GM12891 (cell line): Measurements from ENCODE around the gene HGF.

Source experiments
- DNase-seq: peaks from one replicate; pipeline ENCODE4 v3.0.0; 2011; ENCODE audit warnings: low spot score; ENCODE audit not compliant: insufficient read length
- FAIRE-seq: peaks from 2 replicates; lab custom pipeline; 2011; peaks lifted over from hg19 to GRCh38; lab: Jason Lieb, UNC
- PAX5 ChIP-seq: IDR thresholded peaks from 2 replicates; pipeline ENCODE4 v1.6.1; 2011; ENCODE audit warnings: low read length, moderate library complexity, mild to moderate bottlenecking; ENCODE audit not compliant: insufficient read depth, severe bottlenecking
- POLR2A ChIP-seq: IDR thresholded peaks from 2 replicates; pipeline ENCODE4 v1.6.1; 2011; ENCODE audit warnings: low read depth, low read length, control low read depth
- POLR2AphosphoS5 ChIP-seq: IDR thresholded peaks from 2 replicates; pipeline ENCODE4 v1.6.1; 2011; ENCODE audit warnings: low read depth, low read length, control low read depth
- POU2F2 ChIP-seq: IDR thresholded peaks from 2 replicates; pipeline ENCODE4 v1.6.1; 2011; ENCODE audit warnings: low read depth, mild to moderate bottlenecking, control low read depth, low read length, moderate library complexity
- SPI1 ChIP-seq: IDR thresholded peaks from 2 replicates; pipeline ENCODE4 v1.6.1; 2011; ENCODE audit warnings: low read depth, low read length, control low read depth
- TAF1 ChIP-seq: IDR thresholded peaks from 2 replicates; pipeline ENCODE4 v1.6.1; 2011; ENCODE audit warnings: low read depth, low read length, control low read depth

HGF gene

GRCh38 chr7:81688622-81689411 lies 81.0 kb downstream of the HGF start:
- DNase-seq (no peak), FAIRE-seq (no peak)
- no peak for TF ChIP-seq TAF1
- no peak for TF ChIP-seq POU2F2
- TF ChIP-seq SPI1: no peak
- no peak for TF ChIP-seq PAX5
- no peak for TF ChIP-seq POLR2AphosphoS5

- DNase-seq: no peak
- no peak for TF ChIP-seq TAF1
- no peak for TF ChIP-seq POLR2AphosphoS5
- TF ChIP-seq SPI1: no peak
- TF ChIP-seq PAX5: no peak
- no peak for TF ChIP-seq POU2F2
- no peak for TF ChIP-seq POLR2A
- FAIRE-seq: no peak
These were observed 82.8 kb downstream of the HGF start for GRCh38 chr7:81687062-81687461.

- no peak for DNase-seq
- FAIRE-seq: no peak
These were observed 84.5 kb downstream of the HGF start for GRCh38 chr7:81685270-81685868.

GRCh38 chr7:81684514-81685269 lies 85.2 kb downstream of the HGF start:
- no peak for TF ChIP-seq PAX5
- TF ChIP-seq POU2F2: no peak
- no peak for TF ChIP-seq POLR2AphosphoS5
- no peak for TF ChIP-seq POLR2A
- TF ChIP-seq SPI1: no peak
- TF ChIP-seq TAF1: no peak
- DNase-seq (no peak), FAIRE-seq (no peak)

More at GRCh38 chr7:81685270-81685868, 84.5 kb downstream of the HGF start:
- no peak for TF ChIP-seq POLR2AphosphoS5
- TF ChIP-seq SPI1: no peak
- no peak for TF ChIP-seq POLR2A
- TF ChIP-seq POU2F2: no peak
- TF ChIP-seq PAX5: no peak
- no peak for TF ChIP-seq TAF1

- TF ChIP-seq POLR2A (no peak), POU2F2 (no peak), TAF1 (no peak), POLR2AphosphoS5 (no peak), SPI1 (no peak), PAX5 (no peak)
- DNase-seq (no peak), FAIRE-seq (no peak)
These were observed 85.8 kb downstream of the HGF start for GRCh38 chr7:81684033-81684432.

GRCh38 chr7:81682873-81683272 lies 87.0 kb downstream of the HGF start:
- DNase-seq: no peak
- TF ChIP-seq POU2F2: no peak
- no peak for TF ChIP-seq POLR2AphosphoS5
- TF ChIP-seq SPI1: no peak
- TF ChIP-seq PAX5: no peak
- no peak for TF ChIP-seq POLR2A
- no peak for TF ChIP-seq TAF1
- no peak for FAIRE-seq

- FAIRE-seq (no peak), DNase-seq (no peak)
- TF ChIP-seq SPI1 (peak; percentile 42; the same call in 1 of the 2 replicates), POU2F2 (no peak)
These were observed 89.7 kb downstream of the HGF start for GRCh38 chr7:81680120-81680519.

- FAIRE-seq (no peak), DNase-seq (no peak)
- TF ChIP-seq PAX5: no peak
- no peak for TF ChIP-seq SPI1
- no peak for TF ChIP-seq TAF1
- no peak for TF ChIP-seq POLR2AphosphoS5
- no peak for TF ChIP-seq POLR2A
- no peak for TF ChIP-seq POU2F2
These were observed 93.0 kb downstream of the HGF start for GRCh38 chr7:81676813-81677212.

- TF ChIP-seq PAX5 (no peak), POLR2A (no peak), POLR2AphosphoS5 (no peak), SPI1 (no peak), POU2F2 (no peak), TAF1 (no peak)
- DNase-seq (no peak), FAIRE-seq (no peak)
These were observed 93.6 kb downstream of the HGF start for GRCh38 chr7:81676105-81676811.

GRCh38 chr7:81674431-81674830 lies 95.4 kb downstream of the HGF start:
- DNase-seq (no peak), FAIRE-seq (no peak)
- no peak for TF ChIP-seq PAX5
